Caco-2 (cell line): ENCODE results near the gene SLC25A2. TPM values are rescaled to one million over a fixed set of nuclear protein-coding genes. Genes with fewer than 3 reads are reported as not detected.
A peak's percentile ranks its signal among the peaks of the same experiment; 100 is the strongest.
"Not testable (repeated sequence)": the region's sequence is repeated elsewhere in the genome, so short reads cannot be mapped to it uniquely, and the experiment has no call there.

ENCODE experiments used
- BruUV-seq: library from RNA; stranded (reverse); fragments of 400-500 nt; replicated peaks from 2 replicates; lab custom pipeline; 2021; lab: Mats Ljungman, UMichigan
- CTCF ChIA-PET: fragments of 300-600 bp; sonication (Branson Sonifier 250); formaldehyde crosslinking; loops from one replicate; lab custom pipeline; 2022; ENCODE audit warnings: antibody characterized with exemption; lab: Charles Lee
- POLR2A ChIA-PET: fragments of 300-600 bp; sonication (Branson Sonifier 250); formaldehyde crosslinking; loops from one replicate; lab custom pipeline; 2022; ENCODE audit warnings: antibody characterized with exemption; lab: Charles Lee
- DNase-seq, 2 experiments: peaks; one replicate each; pipeline versions ENCODE4 v3.0.0 to v3.0.0-alpha.2; 2020 to 2022
- H3K27me3 ChIP-seq: replicated peaks from 2 replicates; pipeline ENCODE4 v1.6.0; 2011; ENCODE audit warnings: low read length; ENCODE audit not compliant: control insufficient read depth, insufficient read depth
- H3K36me3 ChIP-seq: 2 replicates; pipeline ENCODE4 v1.5.1; 2011; ENCODE audit warnings: low read length; ENCODE audit not compliant: control insufficient read depth, insufficient read depth
- H3K4me1 ChIP-seq: fragments of 250-450 bp; sonication (Bioruptor Pico); 2 replicates; pipeline ENCODE4 v1.5.1; 2020; ENCODE audit warnings: mild to moderate bottlenecking
- H3K4me3 ChIP-seq: 2 replicates; pipeline ENCODE4 v1.5.1; 2011; ENCODE audit warnings: low read depth, mild to moderate bottlenecking, control low read depth, low read length
- H3K9me3 ChIP-seq: fragments of 250-450 bp; sonication (Bioruptor Pico); 2 replicates; pipeline ENCODE4 v1.5.1; 2020; ENCODE audit warnings: mild to moderate bottlenecking, moderate library complexity
- H3K27ac Mint-ChIP-seq: one replicate; pipeline ENCODE4 v1.8.0; 2022; ENCODE audit warnings: mixed read lengths; ENCODE audit not compliant: unreplicated experiment
- H3K27me3 Mint-ChIP-seq: one replicate; pipeline ENCODE4 v1.8.0; 2022; ENCODE audit warnings: mixed read lengths; ENCODE audit not compliant: insufficient read depth, unreplicated experiment
- H3K36me3 Mint-ChIP-seq: one replicate; pipeline ENCODE4 v1.8.0; 2022; ENCODE audit warnings: mild to moderate bottlenecking, mixed read lengths; ENCODE audit not compliant: insufficient read depth, unreplicated experiment
- H3K4me1 Mint-ChIP-seq: one replicate; pipeline ENCODE4 v1.8.0; 2022; ENCODE audit warnings: low read depth, mixed read lengths; ENCODE audit not compliant: unreplicated experiment
- H3K4me3 Mint-ChIP-seq: one replicate; pipeline ENCODE4 v1.8.0; 2022; ENCODE audit warnings: mild to moderate bottlenecking, moderate library complexity, mixed read lengths; ENCODE audit not compliant: unreplicated experiment
- H3K9me3 Mint-ChIP-seq: one replicate; pipeline ENCODE4 v1.8.0; 2022; ENCODE audit warnings: mixed read lengths; ENCODE audit not compliant: unreplicated experiment
- CTCF ChIP-seq, 2 experiments: fragments of 200-600 bp in 1 of 2; IDR thresholded peaks; 1 replicate in 1 of 2; 2 replicates in 1 of 2; pipeline versions ENCODE4 v1.5.1 to v1.8.0; 2011 to 2022; ENCODE audit warnings: antibody characterized with exemption in 1 of 2, control low read depth in 1 of 2, inconsistent platforms in 1 of 2, low read depth in 1 of 2, low read length in 1 of 2, mild to moderate bottlenecking in 1 of 2, moderate library complexity in 1 of 2; ENCODE audit not compliant: insufficient read depth in 1 of 2, severe bottlenecking in 1 of 2, unreplicated experiment in 1 of 2
- intact Hi-C: fragments of 100-400 bp; cut with micrococcal nuclease; formaldehyde crosslinking; loops from one replicate; pipeline ENCODE4 v1.10.0; 2022; ENCODE audit not compliant: unreplicated experiment
- total RNA-seq: library from RNA; stranded (reverse); gene quantifications from 2 replicates; pipeline ENCODE4 v1.2.3, GENCODE V29; 2022

SLC25A2 gene
- total RNA-seq, 1 experiment from 2014 or later, result 0.64 TPM

GRCh38 chr5:141342773-141343172 lies 38.9 kb upstream of the SLC25A2 start:
- Histone ChIP-seq H3K4me3 (no peak overlapping the region), H3K36me3 (no peaks in the 10 kb centered on the region), H3K4me1 (no peaks in the 10 kb centered on the region), H3K27me3 (no peaks in the 10 kb centered on the region), H3K9me3 (no peaks in the 10 kb centered on the region; the same call in 1 of the 2 replicates)
- Mint-ChIP-seq H3K36me3 (no peaks in the 10 kb centered on the region), H3K9me3 (peaks cover 19% of the 10 kb centered on the region), H3K27me3 (no peaks in the 10 kb centered on the region), H3K27ac (no peak overlapping the region), H3K4me3 (no peak overlapping the region), H3K4me1 (no peaks in the 10 kb centered on the region)
- POLR2A ChIA-PET, result no interaction called here
- CTCF ChIA-PET, result no interaction called here
- intact Hi-C loops, result no loop called here
- TF ChIP-seq CTCF (IDR thresholded peaks at IDR 0.05; ENCODE audit: insufficient read depth in 1 of 2, low read depth in 1 of 2, low read length in 1 of 2, severe bottlenecking in 1 of 2, unreplicated experiment in 1 of 2), result no peak
- BruUV-seq, result no TSS peak
- DNase-seq, result no peak

GRCh38 chr5:141340781-141341354 lies 37.0 kb upstream of the SLC25A2 start:
- H3K36me3 Mint-ChIP-seq, DNase-seq, H3K27me3 Mint-ChIP-seq, H3K9me3 ChIP-seq, POLR2A ChIA-PET, H3K4me1 ChIP-seq, H3K4me3 Mint-ChIP-seq, H3K4me3 ChIP-seq, H3K36me3 ChIP-seq, BruUV-seq, CTCF ChIA-PET, H3K27me3 ChIP-seq, intact Hi-C loops, H3K27ac Mint-ChIP-seq, H3K4me1 Mint-ChIP-seq: not testable (repeated sequence)
- H3K9me3 Mint-ChIP-seq, result peaks cover 24% of the 10 kb centered on the region

GRCh38 chr5:141338538-141339306 lies 34.9 kb upstream of the SLC25A2 start, which contains the start of gene PCDHGA2:
PCDHGA2 (plus strand) TSS chr5:141338760.
- no peaks in the 10 kb centered on the region for H3K27me3 Mint-ChIP-seq
- no peaks in the 10 kb centered on the region for H3K4me1 Mint-ChIP-seq

GRCh38 chr5:141332571-141332970 lies 28.7 kb upstream of the SLC25A2 start:
- H3K4me3 Mint-ChIP-seq, H3K27me3 Mint-ChIP-seq, POLR2A ChIA-PET, H3K36me3 ChIP-seq, H3K9me3 ChIP-seq, H3K27me3 ChIP-seq, H3K36me3 Mint-ChIP-seq, H3K4me1 ChIP-seq, BruUV-seq, H3K4me1 Mint-ChIP-seq, H3K9me3 Mint-ChIP-seq, CTCF ChIA-PET, DNase-seq, intact Hi-C loops, H3K27ac Mint-ChIP-seq, H3K4me3 ChIP-seq: not testable (repeated sequence)

More at GRCh38 chr5:141338538-141339306, 34.9 kb upstream of the SLC25A2 start, which contains the start of gene PCDHGA2:
- ChIA-PET CTCF (interaction anchor here (0.8 kb wide), 1 partner anchor 11 kb away, joined by 3 read pairs; the partner anchor contains the start of gene PCDHGB1), POLR2A (no interaction called here)
- Mint-ChIP-seq H3K4me3 (no peak within 1 kb of the TSS), H3K27ac (no peak within 1 kb of the TSS), H3K9me3 (peaks cover 24% of the 10 kb centered on the region), H3K36me3 (no peaks in the 10 kb centered on the region)
- no peak for DNase-seq
- Histone ChIP-seq H3K4me3 (no peak within 1 kb of the TSS), H3K4me1 (no peaks in the 10 kb centered on the region), H3K36me3 (no peaks in the 10 kb centered on the region), H3K9me3 (peaks cover 3% of the 10 kb centered on the region; the same call in 1 of the 2 replicates), H3K27me3 (no peaks in the 10 kb centered on the region)
- peak in 1 of 2 experiments; percentile 13 for TF ChIP-seq CTCF (IDR thresholded peaks at IDR 0.05; ENCODE audit: insufficient read depth in 1 of 2, low read depth in 1 of 2, low read length in 1 of 2, severe bottlenecking in 1 of 2, unreplicated experiment in 1 of 2)
- intact Hi-C loops, result no loop called here
- BruUV-seq, result no TSS peak
